SU-DHL-6 (cell line): ENCODE data around the gene SLC6A8.

Experiments
- H2AFZ ChIP-seq: fragments of 200-600 bp; sonication (generic); 2 replicates; pipeline ENCODE4 v1.6.1; 2014; ENCODE audit warnings: low read depth, mild to moderate bottlenecking, moderate library complexity, mixed read lengths, antibody characterized with exemption, low read length; ENCODE audit not compliant: severe bottlenecking
- H3F3A ChIP-seq: fragments of 200-600 bp; shearing (Covaris generic); 2 replicates; pipeline ENCODE4 v1.6.0; 2016; ENCODE audit warnings: antibody characterized with exemption, mild to moderate bottlenecking; ENCODE audit not compliant: insufficient read depth
- H3K27ac ChIP-seq: fragments of 200-600 bp; sonication (generic); 2 replicates; pipeline ENCODE4 v1.5.1; 2016; ENCODE audit warnings: low read depth, mild to moderate bottlenecking, low read length, moderate library complexity, mixed read lengths
- H3K27me3 ChIP-seq: fragments of 200-600 bp; sonication (generic), shearing (Covaris generic); 2 replicates; pipeline ENCODE4 v1.6.0; 2014; ENCODE audit warnings: mild to moderate bottlenecking, low read length
- H3K36me3 ChIP-seq: fragments of 200-600 bp; sonication (generic); 2 replicates; pipeline ENCODE4 v1.6.1; 2014; ENCODE audit warnings: mild to moderate bottlenecking, low read length, mixed read lengths
- H3K4me2 ChIP-seq: fragments of 300-600, 200-600 bp; shearing (Covaris generic), sonication (generic); 2 replicates; pipeline ENCODE4 v1.6.0; 2014; ENCODE audit warnings: low read length, low read depth, mild to moderate bottlenecking; ENCODE audit not compliant: poor library complexity, severe bottlenecking
- H3K4me3 ChIP-seq: fragments of 200-600 bp; sonication (generic); 2 replicates; pipeline ENCODE4 v1.5.1; 2014; ENCODE audit warnings: antibody characterized with exemption, low read length, mild to moderate bottlenecking, mixed read lengths; ENCODE audit not compliant: insufficient read depth, poor library complexity, severe bottlenecking
- H3K79me2 ChIP-seq: fragments of 200-600 bp; sonication (generic); 2 replicates; pipeline ENCODE4 v1.6.1; 2014; ENCODE audit warnings: mild to moderate bottlenecking, low read length, moderate library complexity; ENCODE audit not compliant: insufficient read depth
- H3K9ac ChIP-seq: fragments of 200-600 bp; sonication (generic); 2 replicates; pipeline ENCODE4 v1.7.0; 2014; ENCODE audit warnings: mild to moderate bottlenecking, low read length
- H3K9me2 ChIP-seq: fragments of 200-600 bp; sonication (generic); replicated peaks from 2 replicates; pipeline ENCODE4 v1.6.1; 2014; ENCODE audit warnings: low read length; ENCODE audit not compliant: insufficient read depth
- H3K9me3 ChIP-seq: fragments of 200-600 bp; sonication (generic); 2 replicates; pipeline ENCODE4 v1.6.1; 2014; ENCODE audit warnings: low read length, mixed read lengths; ENCODE audit not compliant: insufficient read depth
- H4K20me1 ChIP-seq: fragments of 200-600 bp; sonication (generic); 2 replicates; pipeline ENCODE4 v1.6.1; 2014; ENCODE audit warnings: low read depth, mild to moderate bottlenecking, antibody characterized with exemption, low read length, moderate library complexity, mixed read lengths
- CTCF ChIP-seq: fragments of 200-600 bp; sonication (generic); IDR thresholded peaks from one replicate; pipeline ENCODE4 v1.5.1; 2017; ENCODE audit warnings: antibody characterized with exemption, mild to moderate bottlenecking, low read length, moderate library complexity; ENCODE audit not compliant: insufficient read depth, poor library complexity, severe bottlenecking
- EZH2phosphoT487 ChIP-seq: fragments of 200-600 bp; sonication (generic), shearing (Covaris generic); conservative IDR thresholded peaks from 2 replicates; pipeline ENCODE4 v1.6.1; 2018; ENCODE audit warnings: mild to moderate bottlenecking, antibody characterized with exemption, low read length, moderate library complexity, mixed read lengths

The SLC6A8 gene

DNA sequence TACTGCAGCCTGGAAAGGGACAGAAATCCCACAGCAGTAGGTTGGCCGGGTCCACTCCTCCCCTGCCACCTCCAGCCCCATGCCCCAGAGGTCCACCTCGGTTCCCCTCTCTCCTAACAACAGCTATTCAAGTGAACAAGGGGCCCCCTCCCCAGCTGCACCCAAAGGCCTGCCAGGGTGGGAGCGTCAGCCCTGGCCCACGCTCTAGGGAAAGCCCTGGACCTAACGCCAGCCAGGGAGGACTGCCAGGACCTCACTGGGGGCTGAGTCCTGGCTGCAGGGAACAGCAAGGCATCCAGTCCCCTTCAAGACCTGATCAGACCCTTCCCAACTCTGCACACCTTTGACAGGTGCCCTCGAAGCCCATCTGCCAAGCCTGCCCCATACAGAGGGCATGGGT lies 13.2 kb downstream of the SLC6A8 start:
- no peak overlapping the region for H3K4me2 ChIP-seq
- H3K27me3 ChIP-seq, result no peaks in the 10 kb centered on the region
- no peak overlapping the region for H2AFZ ChIP-seq
- H3K79me2 ChIP-seq, result no peaks in the 10 kb centered on the region
- no peak overlapping the region for H3K4me3 ChIP-seq
- TF ChIP-seq CTCF, result no peak
- TF ChIP-seq EZH2phosphoT487, result no peak
- no peaks in the 10 kb centered on the region for H3F3A ChIP-seq
- H3K9me2 ChIP-seq, result no peaks in the 10 kb centered on the region
- no peak overlapping the region for H3K27ac ChIP-seq
- H3K36me3 ChIP-seq, result no peaks in the 10 kb centered on the region
- no peaks in the 10 kb centered on the region for H4K20me1 ChIP-seq
- no peak overlapping the region for H3K9ac ChIP-seq
- no peaks in the 10 kb centered on the region for H3K9me3 ChIP-seq

DNA sequence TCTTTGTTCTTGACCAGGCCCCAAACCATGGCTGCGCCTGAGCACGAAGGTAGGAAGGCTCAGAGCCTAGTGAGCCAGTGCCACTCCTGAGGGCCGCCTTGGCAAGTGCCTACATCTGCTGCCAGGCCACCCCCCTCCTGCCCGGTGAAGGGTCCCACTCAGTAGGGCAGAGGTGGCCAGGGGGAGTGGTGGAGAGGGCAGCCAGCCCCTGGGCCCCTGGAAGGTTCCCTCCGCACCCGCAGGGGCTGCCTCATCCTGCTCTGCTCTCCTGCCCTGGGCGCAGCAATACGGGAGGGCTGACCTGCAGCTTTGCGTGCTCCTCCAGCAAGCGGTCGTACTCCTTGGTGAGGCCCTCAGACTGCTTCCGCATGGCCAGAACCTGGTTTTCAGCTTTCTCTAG lies 14.0 kb downstream of the SLC6A8 start:
- Histone ChIP-seq H3K4me3 (no peak overlapping the region), H3K9me3 (no peaks in the 10 kb centered on the region), H4K20me1 (no peaks in the 10 kb centered on the region), H2AFZ (no peak overlapping the region), H3K4me2 (no peak overlapping the region), H3K9me2 (no peaks in the 10 kb centered on the region), H3K36me3 (no peaks in the 10 kb centered on the region), H3K9ac (no peak overlapping the region), H3K79me2 (no peaks in the 10 kb centered on the region), H3F3A (no peaks in the 10 kb centered on the region), H3K27me3 (no peaks in the 10 kb centered on the region), H3K27ac (no peak overlapping the region)
- TF ChIP-seq EZH2phosphoT487, result no peak

GRCh38 chrX:153702336-153703035 lies 14.8 kb downstream of the SLC6A8 start:
- H3K4me2 ChIP-seq, result no peak overlapping the region
- no peaks in the 10 kb centered on the region for H3K79me2 ChIP-seq
- no peaks in the 10 kb centered on the region for H4K20me1 ChIP-seq
- no peak for TF ChIP-seq EZH2phosphoT487
- TF ChIP-seq CTCF, result no peak
- no peak overlapping the region for H2AFZ ChIP-seq
- no peak overlapping the region for H3K4me3 ChIP-seq
- H3K9me3 ChIP-seq, result no peaks in the 10 kb centered on the region
- H3K36me3 ChIP-seq, result no peaks in the 10 kb centered on the region
- no peak overlapping the region for H3K27ac ChIP-seq
- H3K9ac ChIP-seq, result no peak overlapping the region
- no peaks in the 10 kb centered on the region for H3K9me2 ChIP-seq
- no peaks in the 10 kb centered on the region for H3K27me3 ChIP-seq
- H3F3A ChIP-seq, result no peaks in the 10 kb centered on the region

DNA sequence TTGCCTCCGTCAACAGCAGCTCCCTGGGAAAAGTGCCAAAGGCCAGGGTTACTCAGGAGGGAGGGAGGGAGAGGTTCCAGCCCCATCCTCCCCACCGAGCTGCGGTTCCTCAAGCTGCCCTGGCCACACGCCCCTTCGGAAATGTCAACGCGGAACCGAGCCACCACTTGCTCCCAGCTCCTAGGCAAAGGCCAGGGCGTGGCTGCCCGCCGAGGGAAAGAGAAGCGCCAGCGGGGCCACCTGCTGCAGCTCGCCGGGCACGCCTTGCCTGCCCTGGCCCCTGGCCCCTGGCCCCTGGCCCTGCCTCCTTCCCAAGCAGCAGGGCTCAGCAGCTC lies 15.3 kb downstream of the SLC6A8 start:
- Histone ChIP-seq H3K36me3 (no peaks in the 10 kb centered on the region), H3K4me3 (no peak overlapping the region), H3F3A (no peaks in the 10 kb centered on the region), H3K9me3 (no peaks in the 10 kb centered on the region), H3K27ac (no peak overlapping the region), H3K27me3 (no peaks in the 10 kb centered on the region), H4K20me1 (no peaks in the 10 kb centered on the region), H3K4me2 (no peak overlapping the region), H3K9me2 (no peaks in the 10 kb centered on the region), H3K9ac (no peak overlapping the region), H2AFZ (no peak overlapping the region), H3K79me2 (no peaks in the 10 kb centered on the region)
- TF ChIP-seq CTCF (no peak), EZH2phosphoT487 (no peak)
